ENCODE results near the gene CAPN2.

Gene CAPN2

DNA sequence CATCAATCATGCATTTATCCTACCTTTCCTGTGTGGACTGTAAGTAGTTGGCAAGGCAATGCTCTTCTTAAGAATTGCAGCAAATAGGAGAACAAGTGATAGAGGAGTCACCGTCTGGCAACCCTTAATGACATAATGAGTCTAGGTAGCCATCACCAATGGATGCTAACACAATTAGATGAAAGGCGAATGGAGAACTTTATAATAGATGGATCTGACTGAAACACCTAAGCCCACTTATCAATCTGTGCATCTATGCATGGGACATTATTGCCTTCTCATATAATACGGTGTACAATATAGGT lies 27.9 kb upstream of the CAPN2 start:
- TF ChIP-seq, protein P1, sequence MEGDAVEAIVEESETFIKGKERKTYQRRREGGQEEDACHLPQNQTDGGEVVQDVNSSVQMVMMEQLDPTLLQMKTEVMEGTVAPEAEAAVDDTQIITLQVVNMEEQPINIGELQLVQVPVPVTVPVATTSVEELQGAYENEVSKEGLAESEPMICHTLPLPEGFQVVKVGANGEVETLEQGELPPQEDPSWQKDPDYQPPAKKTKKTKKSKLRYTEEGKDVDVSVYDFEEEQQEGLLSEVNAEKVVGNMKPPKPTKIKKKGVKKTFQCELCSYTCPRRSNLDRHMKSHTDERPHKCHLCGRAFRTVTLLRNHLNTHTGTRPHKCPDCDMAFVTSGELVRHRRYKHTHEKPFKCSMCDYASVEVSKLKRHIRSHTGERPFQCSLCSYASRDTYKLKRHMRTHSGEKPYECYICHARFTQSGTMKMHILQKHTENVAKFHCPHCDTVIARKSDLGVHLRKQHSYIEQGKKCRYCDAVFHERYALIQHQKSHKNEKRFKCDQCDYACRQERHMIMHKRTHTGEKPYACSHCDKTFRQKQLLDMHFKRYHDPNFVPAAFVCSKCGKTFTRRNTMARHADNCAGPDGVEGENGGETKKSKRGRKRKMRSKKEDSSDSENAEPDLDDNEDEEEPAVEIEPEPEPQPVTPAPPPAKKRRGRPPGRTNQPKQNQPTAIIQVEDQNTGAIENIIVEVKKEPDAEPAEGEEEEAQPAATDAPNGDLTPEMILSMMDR (IDR thresholded peaks at IDR 0.05; ENCODE audit: low read depth, low read length, missing control alignments), result no peak
- DNase-seq (ENCODE audit: low read depth), result no peak
- in situ Hi-C loops (cut with HindIII; ENCODE audit: low sequenced_read_pairs), result no loop called here
- no peak overlapping the region for H3K4me3 ChIP-seq (ENCODE audit: low read depth, low read length)

- no peak for DNase-seq (ENCODE audit: low read depth)
- no peak overlapping the region for H3K4me3 ChIP-seq (ENCODE audit: low read depth, low read length)
- in situ Hi-C loops (cut with HindIII; ENCODE audit: low sequenced_read_pairs), result no loop called here
- TF ChIP-seq, protein P1 (IDR thresholded peaks at IDR 0.05; ENCODE audit: low read depth, low read length, missing control alignments), result no peak
Observed at GRCh38 chr1:223691121-223691520, 21.2 kb upstream of the CAPN2 start.

- TF ChIP-seq, protein P1 (IDR thresholded peaks at IDR 0.05; ENCODE audit: low read depth, low read length, missing control alignments), result no peak
- in situ Hi-C loops (cut with HindIII; ENCODE audit: low sequenced_read_pairs), result no loop called here
- DNase-seq (ENCODE audit: low read depth), result no peak
- H3K4me3 ChIP-seq (ENCODE audit: low read depth, low read length), result no peak overlapping the region
Observed at GRCh38 chr1:223695014-223695548, 17.3 kb upstream of the CAPN2 start.

DNA sequence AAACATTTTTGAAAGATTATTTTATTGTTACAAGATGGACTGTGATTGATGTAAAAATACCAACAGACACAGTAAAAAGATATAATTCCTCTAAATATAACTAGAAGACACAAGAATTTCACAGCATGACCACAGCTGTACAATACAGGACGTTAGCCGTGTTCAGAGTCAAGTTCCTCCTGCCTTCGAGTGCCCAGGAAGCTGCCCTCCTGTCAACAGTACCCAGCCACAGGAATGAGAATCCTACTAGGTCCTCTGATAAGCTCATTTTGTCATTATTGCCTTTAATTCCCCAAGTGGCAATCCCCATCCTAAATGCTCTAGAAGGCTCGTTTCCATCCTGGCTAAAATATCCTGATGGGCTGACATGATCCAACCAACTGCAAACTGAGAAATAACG lies 16.4 kb upstream of the CAPN2 start:
- DNase-seq (ENCODE audit: low read depth), result no peak
- in situ Hi-C loops (cut with HindIII; ENCODE audit: low sequenced_read_pairs), result no loop called here
- no peak overlapping the region for H3K4me3 ChIP-seq (ENCODE audit: low read depth, low read length)
- TF ChIP-seq, protein P1 (IDR thresholded peaks at IDR 0.05; ENCODE audit: low read depth, low read length, missing control alignments), result no peak

GRCh38 chr1:223700388-223700918 lies 11.9 kb upstream of the CAPN2 start:
- no peak overlapping the region for H3K4me3 ChIP-seq (ENCODE audit: low read depth, low read length)
- TF ChIP-seq, protein P1 (IDR thresholded peaks at IDR 0.05; ENCODE audit: low read depth, low read length, missing control alignments), result no peak
- DNase-seq (ENCODE audit: low read depth), result no peak
- in situ Hi-C loops (cut with HindIII; ENCODE audit: low sequenced_read_pairs), result no loop called here

GRCh38 chr1:223700942-223701637 lies 11.2 kb upstream of the CAPN2 start:
- TF ChIP-seq, protein P1 (IDR thresholded peaks at IDR 0.05; ENCODE audit: low read depth, low read length, missing control alignments), result no peak
- DNase-seq (ENCODE audit: low read depth), result peak; percentile 92
- H3K4me3 ChIP-seq (ENCODE audit: low read depth, low read length), result no peak overlapping the region
- in situ Hi-C loops (cut with HindIII; ENCODE audit: low sequenced_read_pairs), result no loop called here
